Stimulated activated CD8-positive, alpha-beta memory T cell treated with anti-CD3 and anti-CD28 coated beads, Interleukin-2, amount 100 ng/mL, for 1 hour (primary cell): ENCODE measurements around the gene MAPK6.

Source experiments
- DNase-seq, 2 donors: peaks; one replicate each; pipeline ENCODE4 v3.0.0-alpha.2; 2020; ENCODE audit warnings: low read depth in 2 of 2

MAPK6 gene

DNA sequence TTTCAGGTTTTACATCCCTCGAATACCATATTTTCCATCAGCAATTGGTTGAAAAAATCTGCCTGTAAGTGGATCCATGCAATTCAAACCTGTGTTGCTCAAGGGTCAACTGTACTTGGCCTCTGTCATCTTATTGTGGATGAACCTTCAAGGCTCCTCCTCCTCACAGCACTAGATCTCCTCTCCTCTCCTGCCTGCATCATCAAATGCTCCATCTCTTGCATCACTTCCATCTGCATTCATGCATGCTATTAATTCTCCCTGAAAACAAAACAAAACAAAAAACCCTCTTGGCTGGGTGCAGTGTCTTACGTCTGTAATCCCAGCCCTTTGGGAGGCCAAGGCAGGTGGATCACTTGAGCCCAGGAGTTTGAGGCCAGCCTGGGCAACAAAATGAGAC is 83.4 kb downstream of the MAPK6 start:
- no peak for DNase-seq

DNA sequence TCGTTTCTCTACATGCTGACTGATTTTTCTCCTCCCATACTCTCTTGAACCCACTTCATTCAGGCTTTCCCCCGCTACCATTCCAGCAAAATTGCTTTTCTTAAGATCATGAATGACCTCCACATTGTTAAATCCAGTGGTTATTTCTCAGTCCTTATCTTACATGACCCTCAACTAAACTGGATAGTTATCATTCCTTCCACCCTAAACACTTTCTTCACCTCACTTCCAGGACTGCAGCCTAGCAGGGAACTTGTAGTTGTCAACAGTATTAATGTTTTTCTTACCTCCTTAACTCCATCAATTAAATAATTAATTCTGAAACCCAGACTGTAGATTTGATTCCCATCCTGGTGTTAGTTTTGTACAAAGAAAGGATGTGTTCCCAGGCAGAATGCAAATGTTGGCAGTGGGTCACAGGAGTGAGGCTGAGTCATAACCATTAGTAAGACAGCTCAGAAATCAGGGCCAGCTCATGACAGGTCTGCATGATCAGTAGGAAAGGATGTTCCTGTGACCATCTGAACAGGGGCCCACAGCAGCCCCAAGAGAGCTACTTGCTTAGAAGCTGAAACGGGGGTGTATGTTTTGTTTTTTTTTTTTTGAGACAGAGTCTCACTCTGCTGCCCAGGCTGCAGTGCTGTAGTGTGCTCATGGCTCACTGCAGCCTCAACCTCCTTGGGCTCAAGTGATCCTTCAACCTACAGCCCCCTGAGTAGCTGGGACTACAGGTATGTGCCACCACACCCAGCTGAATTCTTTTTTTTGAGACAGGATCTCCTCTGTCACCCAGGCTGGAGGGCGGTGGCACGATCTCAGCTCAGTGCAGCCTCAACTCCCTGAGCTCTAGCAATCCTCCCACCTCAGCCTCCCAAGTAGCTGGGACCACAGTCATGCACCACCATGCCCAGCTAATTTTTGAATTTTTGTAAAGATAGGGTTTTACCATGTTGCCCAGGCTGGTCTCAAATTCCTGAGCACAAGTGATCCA is 84.5 kb downstream of the MAPK6 start:
- no peak for DNase-seq

GRCh38 chr15:52104532-52105004 is 85.5 kb downstream of the MAPK6 start:
- DNase-seq, result no peak

DNA sequence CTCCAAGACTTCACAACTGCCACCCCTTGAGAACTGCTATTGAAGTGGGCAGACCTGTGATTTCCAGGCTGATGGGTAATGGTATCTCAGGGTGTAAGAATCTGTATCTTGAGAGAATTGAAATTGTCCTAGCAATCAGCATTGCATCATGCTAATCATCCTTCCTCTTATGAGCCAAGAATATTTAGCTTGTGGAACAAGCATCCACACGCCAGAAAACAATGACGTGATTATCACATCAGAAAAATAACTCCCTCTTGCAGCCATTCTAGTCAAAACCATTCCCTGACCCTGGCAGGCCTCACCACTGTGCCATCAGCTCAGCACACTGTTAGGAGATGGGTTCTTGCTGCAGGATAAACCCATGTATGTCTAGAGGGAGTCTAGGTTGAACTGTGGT is 86.8 kb downstream of the MAPK6 start:
- DNase-seq, result no peak

DNA sequence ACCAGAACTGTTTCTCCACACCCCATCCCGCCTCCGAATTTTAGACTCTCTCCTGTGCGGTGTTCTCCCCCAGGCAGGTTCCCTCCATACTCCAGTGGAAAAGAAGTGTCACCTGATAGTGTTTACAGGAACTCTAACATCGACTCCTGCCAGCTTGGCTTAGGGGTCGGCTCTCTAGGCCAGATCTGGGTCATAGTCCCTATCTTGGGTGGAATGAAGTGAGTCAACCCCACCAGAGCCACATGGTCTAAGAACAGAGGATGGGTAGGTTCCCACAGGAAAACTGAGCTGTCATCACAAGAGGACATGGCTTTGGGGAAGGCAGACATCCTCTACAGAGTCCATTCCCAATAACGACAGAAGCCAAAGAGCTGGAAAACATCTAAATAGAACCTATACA is 87.6 kb downstream of the MAPK6 start:
- DNase-seq, result no peak

DNA sequence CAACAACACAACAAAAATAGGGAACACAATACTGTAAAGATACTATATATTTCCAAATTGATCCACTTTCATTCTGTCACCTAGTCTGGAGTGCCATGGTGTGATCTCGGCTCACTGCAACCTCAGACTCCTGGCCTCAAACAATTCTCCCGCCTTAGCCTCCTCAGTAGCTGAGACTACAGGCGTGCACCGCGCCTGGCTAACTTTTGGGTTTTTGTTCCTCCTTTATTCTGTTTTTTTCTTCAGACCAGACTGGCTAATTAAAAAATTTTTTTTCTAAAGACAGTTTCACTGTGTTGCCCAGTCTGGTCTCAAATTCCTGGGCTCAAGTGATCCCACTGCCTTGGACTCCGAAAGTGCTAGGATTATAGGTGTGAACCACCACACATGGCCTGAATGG is 88.2 kb downstream of the MAPK6 start:
- no peak for DNase-seq

- no peak for DNase-seq
Observed at GRCh38 chr15:52109559-52110451, 90.8 kb downstream of the MAPK6 start.

GRCh38 chr15:52111517-52112202 is 92.6 kb downstream of the MAPK6 start:
- no peak for DNase-seq

- DNase-seq, result peak in 1 of 2 donors; percentile 4
Observed at GRCh38 chr15:52112203-52112750, 93.3 kb downstream of the MAPK6 start.

DNA sequence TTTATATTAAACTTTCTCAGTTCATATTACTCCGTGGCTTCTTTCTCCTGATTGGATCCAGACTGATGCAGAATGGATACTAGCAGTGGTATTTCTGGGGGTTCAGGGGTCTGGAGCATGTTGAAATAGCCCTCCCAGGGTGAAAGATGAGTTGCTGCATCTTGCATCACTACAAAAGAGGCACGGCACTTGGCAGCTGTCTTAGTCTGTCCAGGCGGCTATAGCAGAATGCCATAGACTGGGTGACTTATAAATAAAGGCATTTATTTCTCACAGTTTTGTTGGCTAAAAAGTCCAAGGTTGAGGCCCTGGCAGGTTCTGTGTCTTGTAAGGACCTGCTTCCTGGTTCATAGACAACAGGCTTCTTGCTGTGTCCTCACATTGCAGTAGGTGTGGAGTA is 94.2 kb downstream of the MAPK6 start:
- no peak for DNase-seq

DNA sequence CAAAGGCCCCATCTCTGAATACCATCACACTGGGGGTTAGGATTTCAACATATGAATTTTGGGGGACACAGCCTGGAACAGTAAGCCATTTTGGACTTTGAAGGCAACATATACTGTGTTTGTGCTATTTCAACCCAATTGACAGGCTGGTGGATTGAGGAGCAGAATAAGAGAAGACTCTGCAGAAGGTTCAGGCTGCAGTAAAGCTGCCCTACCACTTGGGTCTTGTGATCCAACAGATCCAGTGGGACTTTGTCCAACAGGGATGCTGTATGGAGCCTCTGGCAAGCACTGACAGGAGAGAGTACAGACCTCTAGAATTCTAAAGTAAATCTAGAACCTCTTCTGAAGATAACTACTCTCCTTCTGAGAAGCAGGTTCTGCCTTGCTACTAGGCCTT is 94.7 kb downstream of the MAPK6 start:
- DNase-seq, result no peak

DNA sequence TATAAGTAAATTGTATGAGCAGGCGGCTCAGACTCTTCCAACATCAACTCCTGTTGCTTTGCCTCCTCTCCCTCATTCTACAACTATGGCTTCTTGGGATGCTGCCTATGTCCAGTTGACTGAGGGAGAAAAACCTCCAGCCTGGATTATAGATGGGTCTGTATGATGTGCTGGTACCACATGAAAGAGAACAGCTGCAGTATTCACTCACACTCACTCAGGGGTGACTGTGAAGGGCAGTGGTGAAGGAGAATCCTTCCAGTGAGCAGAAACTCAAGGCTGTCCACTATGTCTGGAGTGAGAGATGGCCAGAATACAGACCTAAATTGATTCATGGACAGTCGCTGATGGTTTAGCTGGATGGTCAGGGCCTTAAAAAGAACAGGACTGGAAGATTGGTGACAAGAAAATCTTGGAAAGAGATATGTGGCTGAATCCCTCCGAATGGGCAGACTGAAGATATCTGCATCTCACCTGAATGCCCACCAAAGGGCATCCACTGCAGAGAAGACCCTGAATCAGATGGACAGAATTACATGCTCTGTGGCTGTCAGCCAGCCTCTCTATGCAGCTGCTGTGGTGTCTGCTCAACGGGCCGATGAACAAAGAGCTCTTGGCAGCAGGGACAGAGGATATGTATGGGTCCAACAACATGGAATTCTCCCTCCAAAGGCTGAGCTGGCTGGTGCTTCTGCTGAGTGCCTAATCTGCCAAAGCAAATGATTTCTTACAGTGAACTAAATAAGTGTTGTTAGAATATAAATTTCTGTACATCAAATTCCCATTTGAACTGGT is 95.4 kb downstream of the MAPK6 start:
- no peak for DNase-seq

DNA sequence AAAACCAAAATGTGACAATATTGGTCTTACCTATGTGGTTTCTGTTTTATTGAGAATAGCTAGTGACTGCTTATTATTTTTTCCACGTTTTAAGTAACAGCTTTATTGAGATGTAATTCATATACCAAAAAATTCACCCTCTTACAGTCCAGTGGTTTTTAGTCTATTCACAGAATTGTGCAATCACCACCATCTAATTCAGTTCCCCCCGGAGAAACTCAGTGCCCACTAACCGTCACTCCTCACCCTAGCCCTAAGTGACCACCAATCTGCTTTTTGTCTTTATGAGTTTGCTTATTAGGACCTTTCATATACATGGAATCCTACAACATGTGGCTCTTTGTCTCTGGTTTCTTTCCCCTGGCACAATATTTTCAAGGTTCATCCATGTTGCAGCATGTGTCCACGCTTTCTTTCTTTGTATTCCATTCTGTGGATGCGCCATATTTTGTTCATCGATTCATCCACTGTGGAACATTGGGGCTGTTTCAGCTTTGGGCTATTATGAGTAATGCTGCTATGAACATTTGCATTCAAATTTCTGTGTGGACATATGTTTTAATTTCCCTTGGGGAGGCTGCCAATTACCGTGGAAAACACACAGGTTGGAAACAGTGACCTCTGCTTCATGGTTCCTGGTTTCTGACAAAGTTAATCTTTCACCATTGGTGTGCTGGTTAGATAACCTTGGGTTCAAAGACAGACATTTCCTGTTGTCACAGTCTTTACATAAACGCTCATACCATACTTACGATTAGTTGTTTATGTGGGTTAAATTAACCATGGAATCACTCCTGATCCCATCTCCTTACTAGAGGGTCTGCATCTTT is 96.8 kb downstream of the MAPK6 start:
- DNase-seq, result no peak
